Measurements from ENCODE around the gene B3GALNT2.

B3GALNT2 gene

DNA sequence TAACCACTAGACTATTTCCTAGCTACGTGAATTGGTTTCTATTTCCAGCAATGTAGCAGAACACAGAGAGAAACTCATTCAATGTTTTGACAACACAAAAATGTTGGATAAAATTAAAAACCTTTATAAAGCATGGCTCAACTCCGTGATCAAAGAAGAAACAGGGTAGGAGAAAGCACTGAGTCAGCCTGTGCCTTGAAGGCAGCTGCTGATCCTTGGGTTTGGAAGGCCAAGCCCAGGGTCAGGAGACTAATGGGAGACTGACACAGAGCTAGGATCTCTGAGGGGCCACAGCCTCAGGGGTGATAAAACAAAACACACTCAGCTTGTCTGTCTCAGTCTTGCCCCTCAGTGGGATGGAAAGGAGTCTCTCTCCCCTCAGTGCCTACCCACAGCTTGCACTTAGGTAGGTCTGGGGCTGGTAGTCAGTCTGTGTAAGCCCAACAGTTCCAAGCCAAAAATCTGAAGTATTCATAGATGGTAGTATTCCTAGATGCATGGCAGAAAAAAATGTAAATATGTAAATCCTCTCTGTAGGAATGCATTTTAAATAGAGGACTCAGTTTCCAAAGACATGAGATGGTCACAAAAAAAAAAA is 53.3 kb downstream of the B3GALNT2 start:
- DNase-seq: no peak

DNA sequence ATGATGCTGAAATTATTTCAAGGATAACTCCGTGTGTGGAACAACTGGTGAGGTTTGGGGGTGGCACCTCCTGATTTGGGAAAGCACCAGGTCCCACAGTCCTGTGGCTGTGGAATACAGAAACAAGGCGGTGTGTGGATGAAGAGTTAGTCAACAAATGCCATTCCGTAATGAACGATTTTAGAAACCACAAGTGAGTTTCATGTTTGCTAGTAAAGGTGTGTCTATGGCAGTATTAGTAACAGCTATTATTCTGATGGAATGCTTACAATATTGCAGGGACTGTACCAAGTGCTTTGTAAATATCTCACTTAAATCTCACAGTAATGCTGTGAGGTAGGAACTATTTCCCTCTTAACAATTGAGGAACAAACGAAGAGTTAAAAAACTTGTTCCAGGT is 53.8 kb downstream of the B3GALNT2 start:
- DNase-seq: no peak

DNA sequence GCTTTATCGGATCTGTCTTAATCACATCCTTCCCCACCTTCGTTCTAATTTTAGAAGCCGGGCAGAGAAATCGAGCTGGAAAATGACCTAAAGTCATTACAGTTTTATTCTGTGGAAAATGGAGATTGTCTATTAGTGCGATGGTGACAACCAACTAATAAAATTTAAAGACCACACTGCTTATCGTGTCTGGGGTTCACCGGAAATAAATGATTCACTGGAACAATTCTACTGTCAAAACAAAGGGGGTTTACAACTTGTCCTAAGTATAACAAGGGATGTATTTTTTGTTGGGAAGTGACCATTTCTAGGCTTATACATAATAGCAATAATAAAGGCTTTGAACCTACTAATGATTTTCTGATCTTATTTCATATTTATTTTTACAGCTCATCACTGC is 55.6 kb downstream of the B3GALNT2 start:
- DNase-seq: no peak

DNA sequence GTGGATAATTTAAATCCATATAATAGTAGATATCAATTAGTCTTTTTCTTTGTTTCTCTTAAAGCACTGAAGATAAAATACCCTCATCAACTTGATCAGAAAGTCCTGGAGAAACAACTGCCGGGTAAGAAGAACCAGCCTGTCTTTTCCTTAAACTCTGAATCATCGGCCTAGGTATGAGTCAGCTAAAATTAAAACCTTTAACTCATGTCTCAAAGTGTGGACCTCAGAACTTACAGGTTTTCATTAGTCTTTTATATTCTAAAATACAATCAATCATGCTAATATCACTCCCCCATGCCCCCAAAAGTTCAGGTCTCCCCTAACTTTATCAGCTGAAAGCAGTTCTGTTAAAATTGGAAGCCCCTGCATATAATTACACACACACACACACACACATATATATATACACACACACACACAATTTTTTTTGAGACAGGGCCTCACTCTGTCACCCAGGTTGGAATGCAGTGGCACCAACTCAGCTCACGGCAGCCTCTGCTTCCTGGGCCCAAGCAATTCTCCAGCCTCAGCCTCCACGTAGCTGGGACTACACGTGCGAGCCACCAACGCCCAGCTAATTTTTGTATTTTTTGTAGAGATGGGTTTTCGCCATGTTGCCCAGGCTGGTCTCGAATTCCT is 61.3 kb downstream of the B3GALNT2 start:
- DNase-seq: no peak

DNA sequence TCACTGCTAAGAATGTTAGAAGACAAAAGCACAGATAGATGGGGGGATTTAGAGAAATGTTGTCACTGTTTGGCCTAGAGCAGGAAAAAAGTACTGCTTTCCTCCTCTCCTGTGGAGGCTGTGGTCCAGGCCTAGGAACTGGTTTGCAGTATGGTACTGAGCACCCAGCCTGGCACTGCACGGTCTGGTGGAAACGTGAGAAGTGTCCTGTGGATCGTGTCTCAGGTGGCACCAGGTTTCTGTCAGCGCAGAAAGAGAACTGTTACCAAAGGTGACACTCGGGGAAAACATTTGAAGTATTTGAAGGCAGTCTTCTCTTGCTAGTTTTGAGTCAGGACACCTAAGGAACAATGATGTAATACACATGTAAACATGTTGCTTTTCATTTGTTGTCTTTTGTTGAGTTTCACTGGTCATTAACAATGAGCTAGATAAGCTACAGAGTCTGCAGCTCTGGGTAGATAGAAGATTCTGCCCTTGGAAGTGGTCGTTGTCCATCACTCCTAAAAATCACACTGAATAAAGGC is 63.0 kb downstream of the B3GALNT2 start:
- DNase-seq: no peak

DNA sequence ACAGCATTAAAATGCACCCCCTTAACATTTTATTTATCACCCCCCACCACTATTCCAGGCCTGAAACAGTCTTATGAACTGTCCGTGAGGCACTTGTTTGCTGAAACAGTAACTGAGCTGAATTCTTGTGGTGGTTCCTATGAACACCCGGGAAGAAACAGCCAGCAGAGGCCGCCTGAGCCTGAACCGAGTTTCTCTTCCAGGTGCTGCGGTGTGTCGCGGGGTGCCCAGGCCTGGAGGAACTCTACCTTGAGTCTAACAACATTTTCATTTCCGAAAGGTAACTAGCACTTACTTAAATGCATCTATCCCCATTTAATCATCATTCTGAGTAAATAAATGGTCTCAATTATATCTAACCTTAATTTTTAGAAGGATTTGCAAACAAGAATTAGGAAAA is 70.3 kb downstream of the B3GALNT2 start:
- DNase-seq: no peak

DNA sequence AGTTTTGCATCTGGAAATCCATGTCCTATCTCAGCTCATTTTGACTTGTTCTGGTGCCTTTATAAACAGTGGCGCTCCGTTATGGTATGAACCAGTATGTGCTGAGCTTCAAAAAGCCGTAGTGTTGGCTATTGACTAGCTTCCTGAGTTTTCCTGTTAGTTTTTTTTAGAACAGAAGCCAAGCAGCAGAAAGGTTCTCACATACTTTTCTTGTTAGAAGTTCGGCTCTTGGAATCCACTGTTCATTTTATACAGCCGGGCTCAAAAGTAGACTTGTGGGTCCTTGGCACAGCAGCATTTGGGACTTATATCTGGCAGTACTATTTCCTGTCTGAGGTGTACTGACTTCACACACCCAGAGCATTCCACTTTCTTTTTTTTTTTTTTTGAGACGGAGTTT is 73.3 kb downstream of the B3GALNT2 start:
- DNase-seq: no peak

DNA sequence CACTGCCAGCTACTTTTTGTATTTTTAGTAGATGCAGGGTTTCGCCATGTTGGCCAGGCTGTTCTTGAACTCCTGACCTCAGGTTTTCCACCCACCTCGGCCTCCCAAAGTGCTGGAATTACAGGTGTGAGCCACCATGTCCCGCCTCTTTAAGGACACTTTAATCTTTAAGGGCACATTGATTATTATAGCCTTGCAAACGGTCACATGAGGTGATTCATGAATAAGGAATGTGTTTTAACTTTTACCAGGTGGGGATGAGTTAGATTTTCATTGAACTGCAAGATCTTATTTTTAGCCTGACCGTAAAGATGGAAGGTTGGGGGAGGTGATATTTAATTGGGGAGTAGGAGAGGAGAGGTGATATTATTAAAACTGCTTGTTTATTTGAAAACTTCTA is 75.1 kb downstream of the B3GALNT2 start:
- no peak for DNase-seq

DNA sequence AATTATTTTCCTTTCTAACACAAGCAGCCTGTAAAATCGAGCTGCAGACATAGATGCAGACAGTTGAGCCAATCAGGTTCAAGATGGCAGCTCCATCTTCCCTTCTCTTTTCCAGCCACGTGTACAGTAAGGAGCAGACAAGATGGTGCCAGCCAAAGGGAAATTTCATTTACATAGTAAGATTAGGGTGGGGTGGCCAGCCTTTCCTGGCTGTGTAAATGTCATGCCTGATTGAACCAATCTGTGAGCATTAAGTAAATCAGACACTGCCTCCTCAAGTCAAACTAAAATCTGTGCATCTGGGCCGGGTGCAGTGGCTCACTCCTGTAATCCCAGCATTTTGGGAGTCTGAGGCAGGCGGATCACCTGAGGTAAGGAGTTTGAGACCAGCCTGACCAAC is 76.8 kb downstream of the B3GALNT2 start:
- no peak for DNase-seq

DNA sequence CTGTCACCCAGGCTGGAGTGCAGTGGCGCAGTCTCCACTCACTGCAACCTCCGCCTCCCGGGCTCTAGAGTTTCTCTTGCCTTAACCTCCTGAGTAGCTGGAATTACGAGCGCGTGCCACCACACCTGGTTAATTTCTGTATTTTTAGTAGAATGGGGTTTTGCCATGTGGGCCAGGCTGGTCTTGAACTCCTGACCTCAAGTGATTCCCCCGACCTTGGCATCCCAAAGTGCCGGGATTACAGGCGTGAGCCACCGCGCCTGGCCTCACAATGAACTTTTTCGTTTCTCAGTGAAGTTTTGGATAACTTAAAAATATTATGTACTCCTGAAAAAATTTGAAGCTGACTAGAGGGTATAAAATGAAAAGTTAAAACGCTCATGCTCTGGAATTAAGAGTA is 77.6 kb downstream of the B3GALNT2 start:
- DNase-seq: no peak

DNA sequence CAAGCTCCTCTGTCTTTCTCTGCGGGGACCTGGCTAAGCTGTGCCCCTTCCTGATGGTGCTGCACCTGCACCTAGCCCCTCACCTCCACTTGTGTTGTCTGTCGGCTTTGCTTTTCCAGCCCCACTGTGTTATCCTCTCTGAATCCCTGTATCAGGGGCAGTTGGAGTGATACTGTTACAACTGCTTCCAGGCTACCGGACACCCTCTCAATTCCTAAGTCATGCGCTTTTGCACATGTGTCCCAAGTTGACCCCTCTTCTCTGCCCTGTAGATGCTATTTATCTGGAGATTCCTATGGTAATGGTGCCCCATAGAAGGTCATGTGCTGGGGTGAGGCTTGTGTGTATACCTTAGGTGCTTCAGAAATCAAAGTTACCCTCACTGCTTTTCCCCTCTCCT is 78.1 kb downstream of the B3GALNT2 start:
- DNase-seq: no peak

DNA sequence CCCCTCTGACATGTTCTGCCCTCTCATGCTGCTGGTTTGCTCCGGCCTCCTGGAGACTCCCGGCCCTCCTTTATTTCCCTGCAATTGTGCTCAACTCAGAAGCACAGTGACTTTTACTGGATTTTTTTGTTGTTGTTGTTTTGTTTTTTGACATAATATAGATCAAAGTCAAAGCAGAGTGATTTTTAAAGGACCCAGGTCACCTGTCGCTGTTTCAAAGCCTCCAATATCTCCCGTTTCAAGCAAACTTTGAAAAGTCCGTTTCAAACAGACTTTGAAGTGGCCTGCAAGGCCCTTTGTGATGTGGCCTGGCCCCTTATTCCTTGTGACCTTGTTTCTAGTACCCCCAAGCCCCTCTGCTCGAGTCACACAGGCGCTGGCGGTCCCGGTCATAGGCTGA is 78.9 kb downstream of the B3GALNT2 start:
- no peak for DNase-seq

DNA sequence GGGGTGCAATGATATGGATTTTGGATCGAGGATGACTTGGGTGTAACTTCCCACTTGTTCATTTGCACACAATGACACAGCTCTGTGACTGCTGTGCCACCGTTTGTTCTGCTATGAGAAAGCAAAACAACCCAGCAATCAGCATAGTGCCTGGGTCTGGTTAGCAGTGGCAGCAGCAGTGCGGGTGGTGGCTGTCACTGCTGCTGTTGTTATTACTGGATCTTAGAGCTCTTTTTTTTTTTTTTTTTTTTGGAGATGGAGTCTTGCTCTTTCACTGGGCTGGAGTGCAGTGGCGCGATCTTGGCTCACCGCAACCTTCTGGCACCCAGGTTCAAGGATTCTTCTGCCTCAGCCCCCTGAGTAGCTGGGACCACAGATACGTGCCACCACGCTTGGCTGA is 80.2 kb downstream of the B3GALNT2 start:
- DNase-seq: no peak

DNA sequence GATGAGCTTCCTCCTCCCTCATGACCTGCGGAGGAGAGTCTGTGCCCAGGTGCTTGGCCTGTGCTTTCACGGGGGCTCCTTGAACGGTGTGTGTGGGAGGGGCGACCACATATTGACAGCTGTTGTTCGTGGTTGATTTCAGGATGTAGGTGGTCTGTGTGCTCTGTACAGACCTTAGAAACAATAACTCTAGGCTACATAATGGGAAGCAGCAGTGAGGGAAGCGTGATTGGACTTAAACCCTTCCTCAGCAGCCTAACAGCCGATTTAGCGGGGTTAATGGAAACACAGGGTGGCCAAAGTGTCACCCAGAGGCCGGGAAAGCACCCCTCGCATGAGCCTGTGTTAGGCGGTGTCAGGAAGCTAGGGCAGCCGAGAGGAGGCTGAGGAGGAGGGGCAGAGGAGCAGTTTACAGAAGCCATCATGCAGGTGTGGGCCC is 81.0 kb downstream of the B3GALNT2 start:
- peak in 1 of 2 donors; percentile 24 for DNase-seq

DNA sequence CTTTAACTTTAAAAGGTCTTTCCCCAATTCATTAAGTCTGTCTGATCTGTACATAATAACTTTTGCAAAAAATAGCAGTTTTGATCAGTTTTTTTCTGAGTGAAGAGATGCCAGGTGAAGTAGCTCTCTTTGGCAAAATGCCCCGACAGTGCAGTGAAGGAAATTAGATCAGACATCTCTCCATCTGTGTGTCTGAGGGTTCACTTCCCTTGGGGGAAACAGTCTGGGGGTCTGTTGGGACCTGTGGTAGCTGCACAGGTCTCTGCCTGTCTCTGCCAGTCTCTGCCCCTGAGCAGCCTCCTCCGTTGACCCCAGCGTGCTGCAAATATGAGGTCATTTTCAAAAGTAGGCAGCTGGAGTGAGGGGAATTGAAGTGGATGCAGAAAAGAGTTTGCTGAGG is 82.5 kb downstream of the B3GALNT2 start:
- no peak for DNase-seq

DNA sequence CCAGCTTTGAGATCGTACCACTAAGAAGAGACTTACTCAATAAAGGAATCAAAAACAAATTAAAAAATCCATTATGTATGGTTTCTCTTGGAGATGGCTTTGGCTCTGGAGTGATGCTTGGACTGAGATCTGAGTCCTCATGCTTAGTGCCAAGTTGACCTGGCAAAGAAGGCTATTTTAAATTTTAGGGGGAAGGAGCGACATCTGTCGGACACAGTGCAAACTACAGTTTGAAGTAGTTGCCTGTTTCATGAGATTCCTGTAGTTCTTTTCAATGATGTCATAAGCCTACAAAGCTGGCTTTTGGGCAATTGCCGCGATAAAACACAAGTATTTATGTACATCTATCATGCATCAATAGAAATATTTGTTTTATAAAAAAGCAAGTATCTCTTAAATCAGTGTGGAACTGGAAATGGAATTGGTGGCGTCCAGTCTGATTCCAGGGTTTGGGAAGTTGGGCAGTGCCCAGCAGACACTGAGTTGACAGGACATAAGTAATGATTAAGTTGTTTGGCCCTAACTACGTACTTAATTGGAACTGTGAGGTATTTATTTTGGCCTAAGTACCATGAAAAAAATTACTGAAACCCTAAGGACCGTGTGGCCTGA is 87.1 kb downstream of the B3GALNT2 start:
- DNase-seq: peak; percentile 68 to 76

DNA sequence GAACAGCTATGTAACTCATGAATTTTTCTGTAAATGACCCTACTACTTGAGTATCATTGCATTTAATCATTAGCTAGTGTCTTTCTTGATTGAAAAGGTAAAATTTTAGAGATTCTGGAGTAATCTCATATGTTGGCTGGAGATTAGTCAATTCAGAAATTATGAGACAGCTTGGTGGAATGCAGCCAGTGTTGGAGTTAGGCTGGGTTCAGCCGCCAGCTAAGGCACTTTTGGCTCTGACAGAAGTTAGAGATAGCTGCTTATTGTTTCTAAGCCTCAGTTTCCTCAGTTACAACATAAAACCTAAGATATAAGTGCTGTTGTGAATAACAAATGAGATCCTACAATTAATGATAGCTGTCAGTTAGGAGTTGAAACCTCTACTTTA is 87.6 kb downstream of the B3GALNT2 start:
- no peak for DNase-seq

DNA sequence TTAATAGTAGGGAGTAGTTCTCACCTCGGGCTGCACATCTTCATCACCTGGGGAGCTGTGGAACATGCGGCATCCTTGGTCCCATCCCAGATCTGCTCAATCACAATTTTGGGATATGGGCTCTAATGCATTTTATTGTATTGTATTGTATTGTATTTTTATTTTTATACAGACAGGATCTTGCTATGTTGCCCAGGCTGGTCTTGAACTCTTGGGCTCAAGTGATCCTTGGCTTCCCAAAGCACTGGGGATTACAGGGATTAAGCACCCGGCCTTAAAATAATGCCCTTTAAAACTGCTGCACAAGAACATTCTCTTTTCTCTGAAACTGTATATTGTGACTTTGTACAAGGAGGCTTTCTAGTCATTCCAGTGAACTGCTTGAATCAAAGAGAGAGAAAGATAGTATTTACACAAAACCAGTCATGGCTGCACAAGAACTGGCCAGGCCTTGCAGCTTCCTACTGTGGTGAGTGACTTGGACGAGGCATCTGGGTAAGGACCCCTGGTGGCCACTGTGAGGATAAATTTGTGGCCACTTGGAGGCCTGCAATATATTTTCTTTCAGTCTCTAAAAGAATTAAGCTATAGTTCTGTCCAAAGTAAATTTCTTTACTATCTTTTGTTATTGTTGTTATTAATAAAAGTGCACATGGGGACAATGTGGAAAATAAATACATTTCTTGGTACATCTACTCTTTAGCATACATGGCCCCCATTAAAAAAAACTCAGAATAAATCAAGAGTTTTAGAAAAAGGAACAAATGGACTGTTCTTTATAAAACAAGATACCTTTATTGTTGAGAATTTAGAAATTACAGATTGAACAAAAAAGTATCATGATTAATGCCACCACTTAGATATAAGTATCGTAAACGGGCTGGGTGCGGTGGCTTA is 89.0 kb downstream of the B3GALNT2 start:
- peak; percentile 64 to 71 for DNase-seq

DNA sequence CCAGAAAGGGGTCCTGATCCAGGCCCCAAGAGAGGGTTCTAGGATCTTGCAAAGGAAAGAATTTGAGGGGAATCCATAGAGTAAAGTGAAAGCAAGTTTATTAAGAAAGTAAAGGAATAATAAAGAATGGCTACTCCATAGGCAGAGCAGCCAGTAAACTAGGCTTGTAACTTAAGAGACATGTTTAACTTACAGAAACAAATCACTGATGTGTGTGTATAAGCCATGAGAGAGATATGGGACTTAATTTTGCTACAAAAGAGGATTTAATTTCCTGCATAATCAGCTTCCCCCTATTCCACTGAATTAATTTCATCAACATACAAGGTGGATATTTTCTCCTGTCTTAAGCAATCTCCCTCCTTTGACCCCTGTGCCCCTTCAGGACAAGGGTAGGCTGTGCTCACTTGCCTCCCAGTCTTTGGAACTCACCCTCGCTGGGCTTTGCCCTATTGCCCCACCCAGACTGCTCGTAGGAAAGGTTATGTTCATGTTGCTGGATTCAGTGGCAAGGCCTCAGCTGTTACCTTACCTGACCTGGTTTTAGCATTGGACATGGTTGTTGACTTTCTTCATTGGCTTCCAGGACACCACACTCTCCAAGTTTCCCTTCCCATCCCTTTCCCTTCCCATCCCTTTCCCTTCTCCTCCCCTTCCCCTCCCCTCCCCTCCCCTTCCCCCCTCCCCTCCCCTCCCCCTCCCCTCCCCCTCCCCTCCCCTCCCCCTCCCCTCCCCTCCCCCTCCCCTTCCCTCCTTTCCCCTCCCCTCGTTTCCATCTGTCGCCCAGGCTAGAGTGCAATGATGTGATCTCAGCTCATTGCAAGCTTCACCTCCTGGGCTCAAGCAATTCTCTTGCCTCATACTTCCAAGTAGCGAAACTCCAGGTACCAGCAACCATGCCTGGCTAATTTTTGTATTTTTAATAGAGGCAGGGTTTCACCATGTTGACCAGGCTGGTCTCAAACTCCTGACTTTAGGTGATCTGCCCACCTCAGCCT is 92.5 kb downstream of the B3GALNT2 start:
- DNase-seq: no peak

DNA sequence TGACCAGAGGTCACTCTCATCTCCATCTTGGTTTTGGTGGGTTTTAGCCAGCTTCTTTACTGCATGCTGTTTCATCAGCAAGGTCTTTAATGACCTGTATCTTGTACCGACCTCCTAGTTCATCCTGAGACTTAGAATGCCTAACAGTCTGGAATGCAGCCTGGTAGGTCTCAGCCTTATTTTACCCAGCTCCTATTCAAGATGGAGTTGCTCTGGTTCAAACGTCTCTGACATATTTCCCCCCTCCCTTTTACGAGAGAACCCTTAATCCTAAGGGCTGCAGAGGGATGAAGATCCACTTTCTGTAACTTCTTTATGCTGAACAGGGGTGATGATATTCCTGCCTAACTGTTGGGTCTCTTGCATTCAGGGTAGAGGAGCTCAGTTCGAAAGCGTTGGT is 93.8 kb downstream of the B3GALNT2 start:
- no peak for DNase-seq

DNA sequence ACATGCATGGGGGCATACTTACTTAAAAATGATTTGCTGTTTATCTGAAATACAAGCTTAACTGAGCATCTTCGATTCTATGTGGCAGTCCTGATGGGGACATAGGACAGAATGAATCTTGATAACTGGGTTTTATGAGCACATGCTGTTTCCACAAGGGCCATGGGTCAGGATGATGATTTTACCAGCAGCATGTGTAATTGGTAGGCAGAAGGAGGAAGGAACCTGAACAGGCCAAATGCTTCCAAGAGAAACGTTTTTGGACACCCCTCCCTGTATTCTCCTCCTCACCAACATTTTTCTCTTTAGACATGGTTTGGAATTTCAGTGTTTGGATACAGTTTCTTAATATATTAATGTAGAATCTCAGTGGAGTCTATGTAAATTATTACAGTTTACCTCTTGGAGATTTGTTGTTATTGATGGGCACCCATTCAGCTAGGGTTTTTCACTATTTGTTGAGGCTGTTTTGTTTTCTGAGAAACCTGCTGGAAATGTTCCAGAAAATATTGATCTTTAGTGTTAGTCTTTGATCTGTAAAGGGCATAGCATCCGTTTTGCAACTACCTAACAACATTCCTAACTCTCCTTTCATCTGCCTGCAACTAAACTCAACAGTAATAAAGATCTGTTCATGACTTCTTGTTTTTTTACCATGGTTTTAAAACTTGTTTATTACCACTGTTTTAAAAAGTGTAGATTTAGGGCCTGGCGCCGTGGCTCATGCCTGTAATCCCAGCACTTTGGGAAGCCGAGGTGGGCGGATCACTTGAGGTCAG is 95.0 kb downstream of the B3GALNT2 start:
- no peak for DNase-seq

Data from CD4-positive, alpha-beta T cell treated with Interleukin-4 for 1 hour (primary cell).